ENCODE results near the gene PRKAR1B.
"Not testable (repeated sequence)": the region's sequence is repeated elsewhere in the genome, so short reads cannot be mapped to it uniquely, and the experiment has no call there.

The PRKAR1B gene

GRCh38 chr7:659996-660395 lies 67.1 kb downstream of the PRKAR1B start:
- DNase-seq (ENCODE audit: low spot score) = no peak
- TF ChIP-seq CTCF (IDR thresholded peaks at IDR 0.05) = no peak

GRCh38 chr7:659306-659847 lies 67.7 kb downstream of the PRKAR1B start:
- TF ChIP-seq CTCF (IDR thresholded peaks at IDR 0.05) = no peak
- H3K27ac ChIP-seq = peak overlapping the region in 1 of 2 donors; percentile 9
- no peak overlapping the region for H3K4me3 ChIP-seq
- DNase-seq (ENCODE audit: low spot score) = no peak

More at GRCh38 chr7:659996-660395, 67.1 kb downstream of the PRKAR1B start:
- Histone ChIP-seq H3K27ac (no peak overlapping the region), H3K4me3 (no peak overlapping the region)

- no peak for TF ChIP-seq CTCF (IDR thresholded peaks at IDR 0.05)
- Histone ChIP-seq H3K27ac (peak overlapping the region; percentile 66 to 85), H3K4me3 (peak overlapping the region; percentile 17)
- peak; percentile 88 for DNase-seq (ENCODE audit: low spot score)
Observed at GRCh38 chr7:657565-658119, 69.4 kb downstream of the PRKAR1B start.

GRCh38 chr7:657010-657409 lies 70.1 kb downstream of the PRKAR1B start:
- DNase-seq (ENCODE audit: low spot score); H3K4me3 ChIP-seq: not testable (repeated sequence)
- H3K27ac ChIP-seq = peak overlapping the region in 1 of 2 donors; percentile 85

- no peak for DNase-seq (ENCODE audit: low spot score)
- Histone ChIP-seq H3K4me3 (no peak overlapping the region), H3K27ac (peak overlapping the region in 1 of 2 donors; percentile 85)
- TF ChIP-seq CTCF (IDR thresholded peaks at IDR 0.05) = no peak
Observed at GRCh38 chr7:655758-656157, 71.3 kb downstream of the PRKAR1B start.

GRCh38 chr7:653829-654764 lies 73.0 kb downstream of the PRKAR1B start:
- DNase-seq (ENCODE audit: low spot score) = no peak
- no peak overlapping the region for H3K27ac ChIP-seq
- no peak for TF ChIP-seq CTCF (IDR thresholded peaks at IDR 0.05)
- no peak overlapping the region for H3K4me3 ChIP-seq

GRCh38 chr7:652881-653280 lies 74.2 kb downstream of the PRKAR1B start:
- H3K27ac ChIP-seq = no peak overlapping the region
- TF ChIP-seq CTCF (IDR thresholded peaks at IDR 0.05) = no peak
- DNase-seq (ENCODE audit: low spot score) = no peak
- no peak overlapping the region for H3K4me3 ChIP-seq

- not testable (repeated sequence) for H3K27ac ChIP-seq; H3K4me3 ChIP-seq; DNase-seq (ENCODE audit: low spot score)
Observed at GRCh38 chr7:652167-652566, 74.9 kb downstream of the PRKAR1B start.
